Measurements from ENCODE around the gene CAMKK1.

- TF ChIP-seq EZH2 (IDR thresholded peaks at IDR 0.05; ENCODE audit: insufficient read depth, low read length) (no peak), CTCF (IDR thresholded peaks at IDR 0.05; ENCODE audit: insufficient read depth, low read depth, low read length) (no peak)
Observed at GRCh38 chr17:3905017-3905520, 12.2 kb upstream of the CAMKK1 start.

Data from astrocyte (in vitro differentiated cells and primary cell).